Measurements from ENCODE around the gene MON1A. TPM values are rescaled to one million over a fixed set of nuclear protein-coding genes. Genes with fewer than 3 reads are reported as not detected.

The MON1A gene
- total and polyA plus RNA-seq, 2 experiments from 2014 or later, result 6.4 to 12.1 TPM

DNA sequence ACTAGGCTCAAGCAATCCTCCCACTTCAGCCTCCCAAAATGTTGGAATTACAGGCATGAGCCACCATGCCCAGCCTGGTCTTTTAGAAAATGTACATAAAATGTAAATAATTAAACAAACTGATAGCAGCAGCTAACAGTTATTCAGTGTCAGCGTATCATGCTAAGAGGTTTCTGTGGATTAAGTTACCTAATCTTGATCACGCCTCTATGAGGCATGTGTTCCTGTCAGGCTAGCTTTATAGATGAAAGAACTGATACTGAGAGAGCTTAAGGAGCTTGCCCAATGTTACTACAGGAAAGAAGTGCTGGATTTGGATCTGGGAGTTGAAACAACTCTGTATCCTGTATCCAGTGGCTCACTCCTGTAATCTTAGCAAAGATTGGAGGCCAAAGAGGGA is 14.7 kb downstream of the MON1A start:
- TF ChIP-seq, protein P1, sequence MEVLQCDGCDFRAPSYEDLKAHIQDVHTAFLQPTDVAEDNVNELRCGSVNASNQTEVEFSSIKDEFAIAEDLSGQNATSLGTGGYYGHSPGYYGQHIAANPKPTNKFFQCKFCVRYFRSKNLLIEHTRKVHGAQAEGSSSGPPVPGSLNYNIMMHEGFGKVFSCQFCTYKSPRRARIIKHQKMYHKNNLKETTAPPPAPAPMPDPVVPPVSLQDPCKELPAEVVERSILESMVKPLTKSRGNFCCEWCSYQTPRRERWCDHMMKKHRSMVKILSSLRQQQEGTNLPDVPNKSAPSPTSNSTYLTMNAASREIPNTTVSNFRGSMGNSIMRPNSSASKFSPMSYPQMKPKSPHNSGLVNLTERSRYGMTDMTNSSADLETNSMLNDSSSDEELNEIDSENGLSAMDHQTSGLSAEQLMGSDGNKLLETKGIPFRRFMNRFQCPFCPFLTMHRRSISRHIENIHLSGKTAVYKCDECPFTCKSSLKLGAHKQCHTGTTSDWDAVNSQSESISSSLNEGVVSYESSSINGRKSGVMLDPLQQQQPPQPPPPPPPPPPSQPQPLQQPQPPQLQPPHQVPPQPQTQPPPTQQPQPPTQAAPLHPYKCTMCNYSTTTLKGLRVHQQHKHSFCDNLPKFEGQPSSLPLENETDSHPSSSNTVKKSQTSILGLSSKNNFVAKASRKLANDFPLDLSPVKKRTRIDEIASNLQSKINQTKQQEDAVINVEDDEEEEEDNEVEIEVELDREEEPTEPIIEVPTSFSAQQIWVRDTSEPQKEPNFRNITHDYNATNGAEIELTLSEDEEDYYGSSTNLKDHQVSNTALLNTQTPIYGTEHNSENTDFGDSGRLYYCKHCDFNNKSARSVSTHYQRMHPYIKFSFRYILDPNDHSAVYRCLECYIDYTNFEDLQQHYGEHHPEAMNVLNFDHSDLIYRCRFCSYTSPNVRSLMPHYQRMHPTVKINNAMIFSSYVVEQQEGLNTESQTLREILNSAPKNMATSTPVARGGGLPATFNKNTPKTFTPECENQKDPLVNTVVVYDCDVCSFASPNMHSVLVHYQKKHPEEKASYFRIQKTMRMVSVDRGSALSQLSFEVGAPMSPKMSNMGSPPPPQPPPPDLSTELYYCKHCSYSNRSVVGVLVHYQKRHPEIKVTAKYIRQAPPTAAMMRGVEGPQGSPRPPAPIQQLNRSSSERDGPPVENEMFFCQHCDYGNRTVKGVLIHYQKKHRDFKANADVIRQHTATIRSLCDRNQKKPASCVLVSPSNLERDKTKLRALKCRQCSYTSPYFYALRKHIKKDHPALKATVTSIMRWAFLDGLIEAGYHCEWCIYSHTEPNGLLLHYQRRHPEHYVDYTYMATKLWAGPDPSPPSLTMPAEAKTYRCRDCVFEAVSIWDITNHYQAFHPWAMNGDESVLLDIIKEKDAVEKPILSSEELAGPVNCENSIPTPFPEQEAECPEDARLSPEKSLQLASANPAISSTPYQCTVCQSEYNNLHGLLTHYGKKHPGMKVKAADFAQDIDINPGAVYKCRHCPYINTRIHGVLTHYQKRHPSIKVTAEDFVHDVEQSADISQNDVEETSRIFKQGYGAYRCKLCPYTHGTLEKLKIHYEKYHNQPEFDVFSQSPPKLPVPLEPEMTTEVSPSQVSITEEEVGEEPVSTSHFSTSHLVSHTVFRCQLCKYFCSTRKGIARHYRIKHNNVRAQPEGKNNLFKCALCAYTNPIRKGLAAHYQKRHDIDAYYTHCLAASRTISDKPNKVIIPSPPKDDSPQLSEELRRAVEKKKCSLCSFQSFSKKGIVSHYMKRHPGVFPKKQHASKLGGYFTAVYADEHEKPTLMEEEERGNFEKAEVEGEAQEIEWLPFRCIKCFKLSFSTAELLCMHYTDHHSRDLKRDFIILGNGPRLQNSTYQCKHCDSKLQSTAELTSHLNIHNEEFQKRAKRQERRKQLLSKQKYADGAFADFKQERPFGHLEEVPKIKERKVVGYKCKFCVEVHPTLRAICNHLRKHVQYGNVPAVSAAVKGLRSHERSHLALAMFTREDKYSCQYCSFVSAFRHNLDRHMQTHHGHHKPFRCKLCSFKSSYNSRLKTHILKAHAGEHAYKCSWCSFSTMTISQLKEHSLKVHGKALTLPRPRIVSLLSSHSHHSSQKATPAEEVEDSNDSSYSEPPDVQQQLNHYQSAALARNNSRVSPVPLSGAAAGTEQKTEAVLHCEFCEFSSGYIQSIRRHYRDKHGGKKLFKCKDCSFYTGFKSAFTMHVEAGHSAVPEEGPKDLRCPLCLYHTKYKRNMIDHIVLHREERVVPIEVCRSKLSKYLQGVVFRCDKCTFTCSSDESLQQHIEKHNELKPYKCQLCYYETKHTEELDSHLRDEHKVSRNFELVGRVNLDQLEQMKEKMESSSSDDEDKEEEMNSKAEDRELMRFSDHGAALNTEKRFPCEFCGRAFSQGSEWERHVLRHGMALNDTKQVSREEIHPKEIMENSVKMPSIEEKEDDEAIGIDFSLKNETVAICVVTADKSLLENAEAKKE (CRISPR knock-in tag; IDR thresholded peaks at IDR 0.05), result no peak
- no peak for TF ChIP-seq ZNF114 (CRISPR knock-in tag; IDR thresholded peaks at IDR 0.05)
- TF ChIP-seq CREB1 (CRISPR knock-in tag; IDR thresholded peaks at IDR 0.05; ENCODE audit: low read depth), result no peak
- TF ChIP-seq EZH2 (IDR thresholded peaks at IDR 0.05; ENCODE audit: low read depth, unreplicated experiment), result no peak
- TF ChIP-seq ZNF331 (CRISPR knock-in tag; IDR thresholded peaks at IDR 0.05; ENCODE audit: low read depth), result no peak
- TF ChIP-seq, protein P2, sequence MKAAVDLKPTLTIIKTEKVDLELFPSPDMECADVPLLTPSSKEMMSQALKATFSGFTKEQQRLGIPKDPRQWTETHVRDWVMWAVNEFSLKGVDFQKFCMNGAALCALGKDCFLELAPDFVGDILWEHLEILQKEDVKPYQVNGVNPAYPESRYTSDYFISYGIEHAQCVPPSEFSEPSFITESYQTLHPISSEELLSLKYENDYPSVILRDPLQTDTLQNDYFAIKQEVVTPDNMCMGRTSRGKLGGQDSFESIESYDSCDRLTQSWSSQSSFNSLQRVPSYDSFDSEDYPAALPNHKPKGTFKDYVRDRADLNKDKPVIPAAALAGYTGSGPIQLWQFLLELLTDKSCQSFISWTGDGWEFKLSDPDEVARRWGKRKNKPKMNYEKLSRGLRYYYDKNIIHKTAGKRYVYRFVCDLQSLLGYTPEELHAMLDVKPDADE (IDR thresholded peaks at IDR 0.05), result no peak
- TF ChIP-seq STAT1 (IDR thresholded peaks at IDR 0.05; ENCODE audit: unreplicated experiment), result no peak
- TF ChIP-seq, protein P3, sequence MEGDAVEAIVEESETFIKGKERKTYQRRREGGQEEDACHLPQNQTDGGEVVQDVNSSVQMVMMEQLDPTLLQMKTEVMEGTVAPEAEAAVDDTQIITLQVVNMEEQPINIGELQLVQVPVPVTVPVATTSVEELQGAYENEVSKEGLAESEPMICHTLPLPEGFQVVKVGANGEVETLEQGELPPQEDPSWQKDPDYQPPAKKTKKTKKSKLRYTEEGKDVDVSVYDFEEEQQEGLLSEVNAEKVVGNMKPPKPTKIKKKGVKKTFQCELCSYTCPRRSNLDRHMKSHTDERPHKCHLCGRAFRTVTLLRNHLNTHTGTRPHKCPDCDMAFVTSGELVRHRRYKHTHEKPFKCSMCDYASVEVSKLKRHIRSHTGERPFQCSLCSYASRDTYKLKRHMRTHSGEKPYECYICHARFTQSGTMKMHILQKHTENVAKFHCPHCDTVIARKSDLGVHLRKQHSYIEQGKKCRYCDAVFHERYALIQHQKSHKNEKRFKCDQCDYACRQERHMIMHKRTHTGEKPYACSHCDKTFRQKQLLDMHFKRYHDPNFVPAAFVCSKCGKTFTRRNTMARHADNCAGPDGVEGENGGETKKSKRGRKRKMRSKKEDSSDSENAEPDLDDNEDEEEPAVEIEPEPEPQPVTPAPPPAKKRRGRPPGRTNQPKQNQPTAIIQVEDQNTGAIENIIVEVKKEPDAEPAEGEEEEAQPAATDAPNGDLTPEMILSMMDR (conservative IDR thresholded peaks at IDR 0.05; ENCODE audit: low read depth in 2 of 2), result no peak
- TF ChIP-seq JUNB (IDR thresholded peaks at IDR 0.05; ENCODE audit: unreplicated experiment), result no peak
- TF ChIP-seq, protein P4, sequence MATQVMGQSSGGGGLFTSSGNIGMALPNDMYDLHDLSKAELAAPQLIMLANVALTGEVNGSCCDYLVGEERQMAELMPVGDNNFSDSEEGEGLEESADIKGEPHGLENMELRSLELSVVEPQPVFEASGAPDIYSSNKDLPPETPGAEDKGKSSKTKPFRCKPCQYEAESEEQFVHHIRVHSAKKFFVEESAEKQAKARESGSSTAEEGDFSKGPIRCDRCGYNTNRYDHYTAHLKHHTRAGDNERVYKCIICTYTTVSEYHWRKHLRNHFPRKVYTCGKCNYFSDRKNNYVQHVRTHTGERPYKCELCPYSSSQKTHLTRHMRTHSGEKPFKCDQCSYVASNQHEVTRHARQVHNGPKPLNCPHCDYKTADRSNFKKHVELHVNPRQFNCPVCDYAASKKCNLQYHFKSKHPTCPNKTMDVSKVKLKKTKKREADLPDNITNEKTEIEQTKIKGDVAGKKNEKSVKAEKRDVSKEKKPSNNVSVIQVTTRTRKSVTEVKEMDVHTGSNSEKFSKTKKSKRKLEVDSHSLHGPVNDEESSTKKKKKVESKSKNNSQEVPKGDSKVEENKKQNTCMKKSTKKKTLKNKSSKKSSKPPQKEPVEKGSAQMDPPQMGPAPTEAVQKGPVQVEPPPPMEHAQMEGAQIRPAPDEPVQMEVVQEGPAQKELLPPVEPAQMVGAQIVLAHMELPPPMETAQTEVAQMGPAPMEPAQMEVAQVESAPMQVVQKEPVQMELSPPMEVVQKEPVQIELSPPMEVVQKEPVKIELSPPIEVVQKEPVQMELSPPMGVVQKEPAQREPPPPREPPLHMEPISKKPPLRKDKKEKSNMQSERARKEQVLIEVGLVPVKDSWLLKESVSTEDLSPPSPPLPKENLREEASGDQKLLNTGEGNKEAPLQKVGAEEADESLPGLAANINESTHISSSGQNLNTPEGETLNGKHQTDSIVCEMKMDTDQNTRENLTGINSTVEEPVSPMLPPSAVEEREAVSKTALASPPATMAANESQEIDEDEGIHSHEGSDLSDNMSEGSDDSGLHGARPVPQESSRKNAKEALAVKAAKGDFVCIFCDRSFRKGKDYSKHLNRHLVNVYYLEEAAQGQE (IDR thresholded peaks at IDR 0.05; ENCODE audit: unreplicated experiment), result no peak
- TF ChIP-seq POLR2AphosphoS5 (IDR thresholded peaks at IDR 0.05; ENCODE audit: low read depth), result no peak
- no peak for TF ChIP-seq EZH2phosphoT487 (IDR thresholded peaks at IDR 0.05; ENCODE audit: unreplicated experiment)
- no peak for TF ChIP-seq NANOG (IDR thresholded peaks at IDR 0.05; ENCODE audit: borderline replicate concordance)
- H3K27me3 ChIP-seq (ENCODE audit: insufficient read depth), result peaks cover 3% of the 10 kb centered on the region; the same call in 1 of the 2 replicates
- no peaks in the 10 kb centered on the region for H3K9me3 Mint-ChIP-seq
- no peak overlapping the region for H3K4me3 Mint-ChIP-seq
- no peak overlapping the region for H3K27ac ChIP-seq (ENCODE audit: low read depth)
- no peaks in the 10 kb centered on the region for H3K36me3 ChIP-seq (ENCODE audit: insufficient read depth)
- H2AFZ ChIP-seq, result no peak overlapping the region
- H3K4me2 ChIP-seq, result no peak overlapping the region
- ATAC-seq (no peak), DNase-seq (ENCODE audit: low spot score) (no peak)
- no peaks in the 10 kb centered on the region; the same call in 1 of the 2 replicates for H4K20me1 ChIP-seq (replicated peaks; ENCODE audit: insufficient read depth)
- H3K9me2 ChIP-seq (ENCODE audit: insufficient read depth), result no peaks in the 10 kb centered on the region
- no peak overlapping the region for H3K4me3 ChIP-seq
- H3K79me2 ChIP-seq (replicated peaks; ENCODE audit: insufficient read depth), result no peaks in the 10 kb centered on the region
- H3F3A ChIP-seq (replicated peaks; ENCODE audit: low read depth), result peaks cover 18% of the 10 kb centered on the region
- H3K4me1 ChIP-seq (ENCODE audit: insufficient read depth), result peaks cover 9% of the 10 kb centered on the region
- no peaks in the 10 kb centered on the region; the same call in 2 of the 3 replicates for H3K36me3 Mint-ChIP-seq (ENCODE audit: low read depth)
- peaks cover 14% of the 10 kb centered on the region for H3K4me1 Mint-ChIP-seq
- H3K27ac Mint-ChIP-seq, result no peak overlapping the region
- peaks cover 20% of the 10 kb centered on the region for H3K27me3 Mint-ChIP-seq (ENCODE audit: insufficient read depth, low read depth, poor library complexity)

Data from GM23338 (cell line).